ENCODE results near the gene FAM234A.
"Not testable (repeated sequence)": the region's sequence is repeated elsewhere in the genome, so short reads cannot be mapped to it uniquely, and the experiment has no call there.

FAM234A gene

DNA sequence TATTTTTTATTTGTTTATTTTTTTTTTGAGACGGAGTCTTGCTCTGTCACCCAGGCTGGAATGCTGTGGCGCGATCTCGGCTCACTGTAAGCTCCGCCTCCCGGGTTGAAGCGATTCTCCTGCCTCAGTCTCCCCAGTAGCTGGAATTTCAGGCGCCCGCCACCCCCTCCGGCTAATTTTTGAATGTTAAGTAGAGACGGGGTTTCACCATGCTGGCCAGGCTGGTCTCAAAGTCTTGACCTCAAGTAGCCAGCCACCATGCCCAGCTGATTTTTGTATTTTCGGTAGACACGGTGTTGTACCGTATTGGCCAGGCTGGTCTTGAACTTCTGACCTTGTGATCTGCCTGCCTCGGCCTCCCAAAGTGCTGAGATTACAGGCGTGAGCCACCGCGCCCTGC lies 4.3 kb upstream of the FAM234A start:
- DNase-seq (ENCODE audit: low read depth), result not testable (repeated sequence)

DNA sequence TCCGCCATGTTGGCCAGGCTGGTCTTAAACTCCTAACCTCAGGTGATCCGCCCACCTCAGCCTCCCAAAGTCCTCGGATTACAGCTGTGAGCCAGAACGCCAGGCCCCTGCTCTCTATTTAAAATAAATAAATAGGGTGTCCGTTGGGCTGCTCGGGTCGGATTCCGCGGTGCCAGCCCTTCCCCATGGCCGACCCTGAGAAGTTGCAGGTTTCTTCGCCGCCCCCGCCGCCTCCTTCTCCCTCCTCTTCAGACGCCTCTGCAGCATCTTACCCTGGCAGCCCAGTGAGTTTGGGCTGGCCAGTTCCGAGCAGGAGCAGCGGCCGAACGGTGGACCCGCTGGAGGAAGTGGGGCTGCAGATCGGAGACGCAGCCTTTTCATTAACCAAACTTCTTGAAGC lies 3.7 kb upstream of the FAM234A start:
- no peak for DNase-seq (ENCODE audit: low read depth)

DNA sequence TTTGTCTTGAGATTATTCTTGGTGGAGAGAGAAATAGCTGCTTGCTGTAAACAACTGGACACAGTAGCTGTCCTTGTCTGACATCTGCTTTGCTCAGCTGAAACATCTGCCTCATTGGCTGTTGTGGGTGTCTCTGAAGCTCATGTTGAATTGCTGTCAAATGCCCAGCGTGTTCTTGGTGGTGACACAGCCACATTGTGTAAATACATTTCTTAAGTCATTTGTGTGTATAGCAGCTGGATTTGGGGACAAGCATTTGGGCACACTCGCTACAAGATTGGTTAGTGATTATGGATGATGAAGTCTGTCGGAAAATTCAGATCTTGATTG lies 5.3 kb downstream of the FAM234A start:
- DNase-seq (ENCODE audit: low read depth), result no peak

DNA sequence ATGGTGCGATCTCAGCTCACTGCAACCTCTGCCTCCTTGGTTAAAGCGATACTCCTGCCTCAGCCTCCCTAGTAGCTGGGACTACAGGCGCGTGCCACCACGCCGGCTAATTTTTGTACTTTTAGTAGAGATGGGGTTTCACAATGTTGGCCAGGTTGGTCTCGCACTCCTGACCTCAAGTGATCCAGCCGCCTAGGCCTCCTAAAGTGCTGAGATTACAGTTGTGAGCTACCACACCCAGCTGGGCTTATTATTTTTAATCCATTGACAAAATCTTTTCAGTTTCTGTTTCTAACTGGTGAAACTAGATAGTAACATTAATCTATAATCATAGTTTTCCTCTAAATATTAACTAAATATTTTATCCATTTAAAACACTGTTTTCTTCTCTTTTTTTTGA lies 5.9 kb downstream of the FAM234A start:
- DNase-seq (ENCODE audit: low read depth), result no peak

DNA sequence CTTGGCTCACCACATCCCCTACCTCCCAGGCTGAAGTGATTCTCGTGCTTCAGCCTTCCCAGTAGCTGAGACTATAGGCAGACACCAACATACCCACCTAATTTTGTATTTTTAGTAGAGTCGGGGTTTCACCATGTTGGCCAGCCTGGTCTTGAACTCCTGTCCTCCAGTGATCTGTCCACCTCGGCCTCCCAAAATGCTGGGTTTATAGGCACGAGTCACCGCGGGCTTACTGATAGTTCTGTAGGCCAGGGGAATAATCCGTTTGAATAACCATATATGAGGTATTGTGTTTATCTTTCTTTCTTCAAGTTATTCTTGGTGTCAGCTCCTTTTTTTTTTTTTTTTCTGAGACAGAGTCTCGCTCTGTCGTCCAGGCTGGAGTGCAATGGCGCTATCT lies 7.7 kb downstream of the FAM234A start:
- no peak for DNase-seq (ENCODE audit: low read depth)

DNA sequence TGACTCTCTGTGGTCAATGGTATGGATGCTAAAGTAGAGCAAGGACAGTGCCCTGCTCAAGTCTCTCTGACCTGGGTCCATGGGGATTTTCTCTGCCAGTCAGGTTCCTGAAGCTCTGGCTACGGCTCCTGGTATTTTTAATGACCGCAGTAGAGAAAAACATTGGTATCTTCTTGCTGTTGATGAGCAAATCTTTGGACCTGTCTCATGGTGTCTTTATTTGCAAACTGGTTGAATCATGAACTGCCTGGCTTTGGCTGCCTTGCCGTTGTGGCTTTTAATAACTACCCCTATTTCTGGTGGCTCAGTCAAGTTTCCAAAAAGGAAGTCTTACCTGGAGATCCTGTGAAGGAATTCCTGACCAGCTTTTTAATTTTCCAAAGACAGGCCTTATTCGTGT lies 8.7 kb downstream of the FAM234A start:
- DNase-seq (ENCODE audit: low read depth), result no peak

DNA sequence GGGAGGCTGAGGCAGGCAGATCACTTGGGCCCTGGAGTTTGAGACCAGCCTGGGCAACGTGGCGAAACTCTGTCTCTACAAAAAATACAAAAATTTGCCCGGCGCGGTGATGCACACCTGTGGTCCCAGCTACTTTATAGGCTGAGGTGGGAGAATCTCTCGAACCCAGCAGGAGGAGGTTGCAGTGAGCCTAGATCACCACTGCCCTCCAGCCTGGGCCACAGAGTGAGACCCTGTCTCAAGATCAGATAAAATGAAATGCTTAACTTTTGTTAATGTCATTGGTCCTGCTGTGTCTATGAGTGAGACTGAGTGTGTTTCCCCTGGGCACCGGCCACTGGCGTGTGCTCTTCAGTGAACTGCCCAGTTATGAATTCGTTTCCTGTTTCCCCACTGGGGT lies 10.5 kb downstream of the FAM234A start:
- DNase-seq (ENCODE audit: low read depth), result no peak

DNA sequence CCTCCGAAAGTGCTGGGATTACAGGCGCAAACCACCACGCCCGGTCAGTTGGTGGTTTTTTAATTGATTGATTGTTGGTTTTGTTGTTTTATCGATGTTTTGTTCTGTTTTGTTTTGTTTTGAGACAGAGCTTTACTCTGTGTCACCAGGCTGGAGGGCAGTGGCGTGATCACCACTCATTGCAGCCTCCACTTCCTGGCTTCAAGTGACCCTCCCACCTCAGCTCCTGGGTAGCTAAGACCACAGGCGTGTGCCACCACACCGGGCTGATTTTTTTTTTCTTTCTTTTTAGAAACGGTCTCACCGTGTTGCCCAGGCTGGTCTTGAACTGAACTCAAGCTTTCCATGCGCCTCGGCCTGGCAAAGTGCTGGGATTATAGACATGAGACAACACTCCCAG lies 12.4 kb downstream of the FAM234A start:
- no peak for DNase-seq (ENCODE audit: low read depth)

DNA sequence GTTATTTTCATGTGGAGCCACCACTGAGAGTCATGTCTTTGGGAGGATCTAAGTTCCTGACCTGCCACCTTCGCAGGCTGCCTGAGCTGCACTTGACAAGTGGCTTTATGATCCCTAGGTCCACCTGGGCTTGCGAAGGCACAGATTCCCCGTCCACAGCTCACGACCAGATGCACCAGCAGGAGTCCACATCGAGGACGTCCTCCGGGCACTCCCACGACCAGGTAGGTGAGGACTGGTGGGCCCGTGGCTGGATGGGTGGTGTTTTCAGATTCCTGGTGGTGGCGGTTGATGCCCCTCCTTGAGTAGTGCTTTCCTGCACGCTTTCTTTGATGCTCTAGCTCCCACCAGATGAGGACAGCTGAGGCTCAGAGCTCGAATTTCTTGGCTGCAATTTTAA lies 14.8 kb downstream of the FAM234A start:
- DNase-seq (ENCODE audit: low read depth), result no peak

DNA sequence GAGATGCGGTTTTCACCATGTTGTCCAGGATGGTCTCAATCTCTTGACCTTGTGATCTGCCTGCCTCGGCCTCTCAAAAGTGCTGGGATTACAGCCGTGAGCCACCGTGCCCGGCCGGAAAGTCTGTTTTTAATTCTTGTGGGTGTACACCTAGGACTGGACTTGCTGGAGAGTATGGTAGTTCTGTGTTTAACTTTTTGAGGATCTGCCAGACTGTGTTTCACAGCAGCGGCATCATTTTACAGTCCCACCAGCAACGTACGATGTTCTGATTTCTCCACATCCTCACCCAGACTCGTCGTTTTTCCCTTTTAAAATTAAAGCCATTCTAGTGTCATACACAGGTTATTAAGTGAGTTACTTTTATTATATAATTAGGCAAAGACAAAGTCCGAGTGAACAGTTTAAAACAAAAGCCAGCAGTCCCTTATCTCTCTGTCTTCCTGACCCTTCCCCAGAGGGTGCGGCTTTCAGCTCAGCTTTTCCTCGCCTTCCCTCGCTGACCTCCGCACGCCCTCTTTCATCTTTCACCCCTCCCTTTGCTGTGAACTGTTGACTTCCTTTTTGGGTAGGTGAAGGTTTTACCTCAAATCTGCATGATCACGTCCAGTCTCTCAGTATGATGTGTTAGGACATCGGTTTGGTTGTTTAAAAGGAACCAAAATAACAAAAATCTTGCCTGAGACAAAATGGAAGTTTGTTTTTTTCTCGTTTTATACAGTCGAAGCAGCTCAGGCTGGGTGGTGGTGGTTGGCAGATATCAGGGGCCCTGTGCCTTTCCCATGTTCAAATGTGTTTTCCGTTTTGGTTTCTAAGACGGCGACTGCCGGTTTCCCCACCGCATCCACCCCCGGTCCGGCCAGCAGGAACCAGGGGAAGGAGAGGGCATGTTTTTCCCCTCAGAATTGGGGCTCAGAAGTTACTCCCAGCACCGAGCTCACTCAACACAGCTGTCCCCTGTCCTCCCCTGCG lies 18.0 kb downstream of the FAM234A start:
- no peak for DNase-seq (ENCODE audit: low read depth)

DNA sequence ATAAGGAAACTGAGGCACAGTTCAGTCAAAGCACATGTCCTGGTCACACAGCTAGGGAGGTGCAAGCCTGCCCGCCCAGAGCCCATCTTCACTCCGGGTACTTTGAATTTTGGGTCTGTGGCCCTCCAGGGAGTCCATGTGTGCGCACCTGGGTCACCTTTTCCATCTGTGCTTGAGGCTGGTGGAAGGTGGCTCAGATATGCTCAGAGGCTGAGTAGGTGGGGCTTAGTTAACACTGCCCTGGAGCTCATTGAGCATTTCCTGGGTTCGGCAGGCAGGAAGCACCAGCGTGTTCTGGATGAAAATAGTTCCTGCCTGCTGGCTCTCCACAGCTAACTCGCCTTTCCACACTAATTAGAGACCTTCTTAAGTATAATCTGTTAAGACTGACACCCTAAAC lies 19.2 kb downstream of the FAM234A start:
- no peak for DNase-seq (ENCODE audit: low read depth)

DNA sequence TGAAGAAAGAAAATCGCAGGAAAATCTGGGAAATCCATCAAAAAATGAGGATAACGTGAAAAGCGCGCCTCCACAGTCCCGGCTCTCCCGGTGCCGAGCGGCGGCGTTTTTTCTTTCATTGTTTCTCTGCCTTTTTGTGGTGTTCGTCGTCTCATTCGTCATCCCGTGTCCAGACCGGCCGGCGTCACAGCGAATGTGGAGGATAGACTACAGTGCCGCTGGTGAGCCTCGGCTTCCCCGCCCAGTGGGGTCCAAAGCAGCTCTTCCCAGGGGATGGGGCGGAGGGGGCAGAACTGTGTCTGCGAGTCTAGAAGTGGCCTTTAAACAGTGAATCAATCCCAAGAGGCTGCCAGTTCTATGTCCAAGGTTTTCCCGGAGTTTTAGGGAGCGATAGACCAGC lies 19.8 kb downstream of the FAM234A start:
- DNase-seq (ENCODE audit: low read depth), result no peak

DNA sequence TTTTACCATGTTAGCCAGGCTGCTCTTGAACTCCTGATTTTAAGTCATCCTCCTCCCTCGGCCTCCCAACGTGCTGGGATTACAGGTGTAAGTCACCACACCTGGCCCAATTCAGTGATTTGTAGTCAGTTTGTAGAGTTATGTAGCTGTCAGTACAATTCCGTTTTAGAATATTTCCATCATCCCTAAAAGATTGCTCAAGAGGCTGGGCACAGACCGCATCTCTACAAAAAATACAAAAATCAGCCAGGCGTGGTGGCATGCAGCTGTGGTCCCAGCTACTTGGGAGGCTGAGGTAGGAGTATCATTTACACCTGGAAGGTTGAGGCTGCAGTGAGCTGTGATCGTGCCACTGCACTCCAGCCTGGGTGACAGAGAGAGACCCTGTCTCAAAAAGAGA lies 20.6 kb downstream of the FAM234A start:
- no peak for DNase-seq (ENCODE audit: low read depth)

DNA sequence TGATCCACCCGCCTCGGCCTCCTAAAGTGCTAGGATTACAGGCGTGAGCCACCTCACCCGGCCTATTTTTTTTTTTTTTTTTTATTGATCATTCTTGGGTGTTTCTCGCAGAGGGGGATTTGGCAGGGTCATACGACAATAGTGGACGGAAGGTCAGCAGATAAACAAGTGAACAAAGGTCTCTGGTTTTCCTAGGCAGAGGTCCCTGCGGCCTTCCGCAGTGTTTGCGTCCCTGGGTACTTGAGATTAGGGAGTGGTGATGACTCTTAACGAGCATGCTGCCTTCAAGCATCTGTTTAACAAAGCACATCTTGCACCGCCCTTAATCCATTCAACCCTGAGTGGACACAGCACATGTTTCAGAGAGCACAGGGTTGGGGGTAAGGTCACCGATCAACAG lies 23.5 kb downstream of the FAM234A start:
- not testable (repeated sequence) for DNase-seq (ENCODE audit: low read depth)

DNA sequence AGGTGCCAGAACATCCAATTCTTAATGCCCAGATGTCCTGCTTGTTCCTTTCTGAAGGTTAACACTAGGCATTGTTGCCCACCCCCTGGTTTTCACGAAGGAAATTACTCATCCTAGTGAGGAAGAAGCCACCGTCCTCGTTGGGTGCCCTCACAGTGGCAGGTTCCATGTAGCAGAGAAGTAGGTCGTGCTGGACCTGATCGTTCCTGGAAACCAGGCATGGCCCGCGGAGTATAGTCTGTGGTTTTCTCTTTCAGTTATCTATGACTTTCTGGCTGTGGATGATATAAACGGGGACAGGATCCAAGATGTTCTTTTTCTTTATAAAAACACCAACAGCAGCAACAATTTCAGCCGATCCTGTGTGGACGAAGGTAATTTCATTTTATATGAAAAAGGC lies 24.6 kb downstream of the FAM234A start:
- DNase-seq (ENCODE audit: low read depth), result no peak

DNA sequence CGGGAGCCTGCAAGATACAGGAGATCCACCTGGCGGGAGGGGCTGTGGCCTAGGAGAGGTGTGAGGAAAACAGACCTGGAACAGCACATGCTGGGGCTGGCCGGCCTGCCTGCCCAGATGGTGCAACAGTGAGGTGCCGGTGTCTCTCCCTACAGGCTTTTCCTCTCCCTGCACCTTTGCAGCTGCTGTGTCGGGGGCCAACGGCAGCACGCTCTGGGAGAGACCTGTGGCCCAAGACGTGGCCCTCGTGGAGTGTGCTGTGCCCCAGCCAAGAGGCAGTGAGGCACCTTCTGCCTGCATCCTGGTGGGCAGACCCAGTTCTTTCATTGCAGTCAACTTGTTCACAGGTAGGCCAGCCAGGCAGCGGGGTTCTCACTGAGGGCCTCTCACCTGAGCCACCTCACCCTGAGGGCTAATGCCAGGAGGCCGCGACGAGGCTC lies 25.2 kb downstream of the FAM234A start:
- no peak for DNase-seq (ENCODE audit: low read depth)

DNA sequence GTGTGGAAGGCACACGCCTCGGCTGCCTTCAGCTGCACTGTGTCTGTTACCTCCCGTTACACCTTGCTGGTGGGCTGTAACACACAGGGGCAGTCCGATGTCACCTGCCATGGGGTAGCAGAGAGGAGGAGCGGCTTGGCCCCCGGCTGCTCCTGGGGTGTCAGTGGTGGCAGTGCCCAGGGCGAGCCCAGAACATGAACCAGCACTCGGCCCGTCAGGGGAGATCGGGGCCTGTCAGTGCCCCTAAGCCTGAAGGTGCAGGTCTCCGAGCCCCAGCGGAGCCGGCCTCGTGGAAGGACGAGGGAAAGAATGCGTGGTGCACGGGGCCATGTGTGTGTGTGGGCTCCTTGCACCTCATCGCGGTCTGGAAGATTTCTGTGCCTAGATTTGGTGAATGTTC lies 25.7 kb downstream of the FAM234A start:
- no peak for DNase-seq (ENCODE audit: low read depth)

DNA sequence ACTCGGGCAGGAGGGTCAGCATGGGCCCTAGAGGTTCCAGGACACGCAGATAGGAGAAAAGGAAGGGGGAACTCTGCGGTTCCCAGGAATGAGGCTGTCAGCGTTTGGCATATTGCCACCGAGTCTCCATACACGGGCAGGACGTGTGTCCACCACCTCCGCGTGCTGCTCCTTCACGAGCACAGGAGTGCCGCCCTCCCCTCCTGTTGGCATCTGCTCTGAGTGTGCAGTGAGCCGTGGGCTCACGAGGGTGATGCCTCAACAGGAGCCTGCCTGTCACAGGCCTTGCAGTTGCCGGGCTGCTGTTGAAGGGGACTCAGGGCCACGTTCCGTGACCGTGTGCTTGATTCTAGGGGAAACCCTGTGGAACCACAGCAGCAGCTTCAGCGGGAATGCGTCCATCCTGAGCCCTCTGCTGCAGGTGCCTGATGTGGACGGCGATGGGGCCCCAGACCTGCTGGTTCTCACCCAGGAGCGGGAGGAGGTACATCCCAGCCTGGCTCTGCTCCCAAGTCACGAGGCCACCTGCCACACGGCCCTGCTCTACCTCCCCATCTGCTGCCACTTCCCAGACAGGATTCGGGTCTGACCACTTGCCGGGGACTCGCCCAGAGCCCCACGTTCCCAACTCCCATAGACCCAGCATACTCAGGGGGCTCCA lies 26.5 kb downstream of the FAM234A start:
- DNase-seq (ENCODE audit: low read depth), result no peak

DNA sequence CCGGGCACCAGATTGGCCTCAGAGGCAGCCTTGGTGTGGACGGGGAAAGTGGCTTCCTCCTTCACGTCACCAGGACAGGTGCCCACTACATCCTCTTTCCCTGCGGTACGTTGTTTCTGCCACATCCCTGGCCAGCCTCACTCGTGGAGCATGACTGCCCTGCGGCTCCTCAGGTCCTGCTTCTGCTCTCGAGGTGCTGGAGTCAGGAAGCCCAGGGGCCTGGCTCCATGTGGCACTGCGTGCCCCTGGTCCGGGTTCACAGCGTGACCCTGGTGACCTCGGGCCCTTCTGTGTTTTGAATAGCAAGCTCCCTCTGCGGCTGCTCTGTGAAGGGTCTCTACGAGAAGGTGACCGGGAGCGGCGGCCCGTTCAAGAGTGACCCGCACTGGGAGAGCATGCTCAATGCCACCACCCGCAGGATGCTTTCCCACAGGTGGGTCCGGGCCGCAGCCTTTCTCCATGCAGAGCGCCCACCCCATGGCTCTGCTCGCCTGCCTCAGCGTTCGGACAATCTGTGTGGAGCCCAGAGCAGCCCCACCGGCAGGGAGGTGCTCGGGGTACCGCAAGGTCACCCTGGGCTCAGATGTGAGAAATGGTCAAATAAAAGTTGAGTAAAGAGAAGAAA lies 27.6 kb downstream of the FAM234A start:
- DNase-seq (ENCODE audit: low read depth), result no peak

DNA sequence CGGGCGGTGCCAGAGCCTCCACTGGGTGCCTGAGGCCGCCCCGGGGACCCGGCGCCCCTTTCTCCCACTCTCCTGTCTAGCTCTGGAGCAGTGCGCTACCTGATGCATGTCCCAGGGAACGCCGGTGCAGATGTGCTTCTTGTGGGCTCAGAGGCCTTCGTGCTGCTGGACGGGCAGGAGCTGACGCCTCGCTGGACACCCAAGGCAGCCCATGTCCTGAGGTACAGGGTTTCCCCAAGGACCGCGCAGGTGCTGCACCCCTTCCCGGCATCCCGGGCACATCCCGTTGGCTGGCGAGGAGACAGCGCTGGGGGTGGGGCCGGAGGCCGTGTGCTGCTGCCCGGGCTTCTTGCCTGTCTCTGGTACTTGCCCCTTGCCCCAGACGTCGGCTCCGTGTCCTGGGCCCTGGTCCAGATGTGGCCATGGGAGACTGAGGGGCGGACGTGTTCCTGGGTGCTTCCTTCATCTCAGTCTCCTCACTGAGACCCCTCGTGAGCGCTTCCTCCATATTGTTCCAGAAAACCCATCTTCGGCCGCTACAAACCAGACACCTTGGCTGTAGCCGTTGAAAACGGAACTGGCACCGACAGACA lies 28.7 kb downstream of the FAM234A start:
- no peak for DNase-seq (ENCODE audit: low read depth)

DNA sequence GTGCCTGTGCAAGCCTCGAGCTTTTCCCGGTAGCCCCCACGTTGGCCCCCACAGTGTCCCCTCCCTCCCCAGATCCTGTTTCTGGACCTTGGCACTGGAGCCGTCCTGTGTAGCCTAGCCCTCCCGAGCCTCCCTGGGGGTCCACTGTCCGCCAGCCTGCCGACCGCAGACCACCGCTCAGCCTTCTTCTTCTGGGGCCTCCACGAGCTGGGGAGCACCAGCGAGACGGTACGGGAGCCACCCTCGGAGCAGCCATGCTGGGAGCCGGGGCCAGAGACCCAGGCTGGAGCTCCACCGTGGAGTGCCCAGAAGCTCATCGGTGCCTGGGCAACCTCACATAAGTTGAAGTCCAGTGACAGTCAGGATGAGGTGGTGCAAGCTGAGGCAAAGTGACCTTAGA lies 29.3 kb downstream of the FAM234A start:
- DNase-seq (ENCODE audit: low read depth), result no peak

DNA sequence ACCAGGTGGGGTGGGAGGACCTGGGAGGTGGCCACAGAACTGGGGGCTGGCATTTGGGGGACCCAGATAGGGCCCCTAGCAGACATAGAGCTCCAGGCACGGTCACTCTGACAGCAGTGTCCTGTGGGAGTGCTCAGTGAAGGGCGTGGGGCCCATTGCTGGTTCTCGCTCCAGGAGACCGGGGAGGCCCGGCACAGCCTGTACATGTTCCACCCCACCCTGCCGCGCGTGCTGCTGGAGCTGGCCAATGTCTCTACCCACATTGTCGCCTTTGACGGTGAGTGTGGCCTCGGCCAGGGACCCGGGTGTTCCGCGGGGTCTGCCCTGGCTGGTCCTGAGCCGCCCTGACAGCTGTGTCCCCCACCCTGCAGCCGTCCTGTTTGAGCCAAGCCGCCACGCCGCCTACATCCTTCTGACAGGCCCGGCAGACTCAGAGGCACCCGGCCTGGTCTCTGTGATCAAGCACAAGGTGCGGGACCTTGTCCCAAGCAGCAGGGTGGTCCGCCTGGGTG lies 29.9 kb downstream of the FAM234A start:
- DNase-seq (ENCODE audit: low read depth), result no peak

Measured in activated T-cell treated with anti-CD3 and anti-CD28 coated beads for 1 hour (primary cell).